ENCODE measurements around the gene GRM3.

GRM3 gene

GRCh38 chr7:86706406-86706805, 62.7 kb downstream of the GRM3 start:
- DNase-seq, result no peak

GRCh38 chr7:86708031-86708680, 64.4 kb downstream of the GRM3 start:
- DNase-seq, result no peak

GRCh38 chr7:86720306-86720705, 76.6 kb downstream of the GRM3 start:
- DNase-seq, result no peak

GRCh38 chr7:86733783-86734182, 90.1 kb downstream of the GRM3 start:
- DNase-seq, result no peak

GRCh38 chr7:86745013-86745745, 101.5 kb downstream of the GRM3 start:
- DNase-seq, result no peak

- DNase-seq, result no peak
These were observed 104.0 kb downstream of the GRM3 start for GRCh38 chr7:86747698-86748097.

- no peak for DNase-seq
These were observed 104.5 kb downstream of the GRM3 start for GRCh38 chr7:86748201-86748600.

GRCh38 chr7:86748843-86749719, 105.4 kb downstream of the GRM3 start:
- DNase-seq, result no peak

GRCh38 chr7:86749741-86750665, 106.3 kb downstream of the GRM3 start:
- DNase-seq, result no peak

GRCh38 chr7:86760236-86760635, 116.5 kb downstream of the GRM3 start:
- DNase-seq, result no peak

GRCh38 chr7:86762129-86762528, 118.4 kb downstream of the GRM3 start:
- DNase-seq, result no peak

GRCh38 chr7:86765931-86766330, 122.2 kb downstream of the GRM3 start:
- no peak for DNase-seq

GRCh38 chr7:86768394-86768793, 124.7 kb downstream of the GRM3 start:
- DNase-seq, result no peak

- no peak for DNase-seq
These were observed 125.5 kb downstream of the GRM3 start for GRCh38 chr7:86768967-86769760.

GRCh38 chr7:86773309-86773708, 129.6 kb downstream of the GRM3 start:
- no peak for DNase-seq

- no peak for DNase-seq
These were observed 131.5 kb downstream of the GRM3 start for GRCh38 chr7:86775203-86775602.

- no peak for DNase-seq
These were observed 132.4 kb downstream of the GRM3 start for GRCh38 chr7:86776136-86776535.

- DNase-seq, result no peak
These were observed 134.6 kb downstream of the GRM3 start for GRCh38 chr7:86778271-86778670.

- no peak for DNase-seq
These were observed 141.1 kb downstream of the GRM3 start for GRCh38 chr7:86784765-86785164.

- DNase-seq, result no peak
These were observed 141.9 kb downstream of the GRM3 start for GRCh38 chr7:86785641-86786040.

GRCh38 chr7:86786376-86786775, 142.7 kb downstream of the GRM3 start:
- DNase-seq, result no peak

- no peak for DNase-seq
These were observed 145.2 kb downstream of the GRM3 start for GRCh38 chr7:86788948-86789347.

All from activated CD4-positive, alpha-beta T cell treated with anti-CD3 and anti-CD28 coated beads for 1 hour (primary cell).